ENCODE measurements around the gene SGCB.
"Not testable (repeated sequence)": the region's sequence is repeated elsewhere in the genome, so short reads cannot be mapped to it uniquely, and the experiment has no call there.

SGCB gene

GRCh38 chr4:52038103-52038912, at the start of gene SGCB:
Gene SGCB (minus strand): TSS chr4:52038299. CDS start chr4:52038259, 40 bp downstream.
- DNase-seq = peak; percentile 28

GRCh38 chr4:52086425-52086824, 48.3 kb upstream of the SGCB start:
- not testable (repeated sequence) for DNase-seq

GRCh38 chr4:52081216-52081615, 43.1 kb upstream of the SGCB start:
- DNase-seq = no peak

- DNase-seq = no peak
Observed at GRCh38 chr4:52079659-52080058, 41.6 kb upstream of the SGCB start.

- DNase-seq = no peak
Observed at GRCh38 chr4:52076731-52077130, 38.6 kb upstream of the SGCB start.

DNA sequence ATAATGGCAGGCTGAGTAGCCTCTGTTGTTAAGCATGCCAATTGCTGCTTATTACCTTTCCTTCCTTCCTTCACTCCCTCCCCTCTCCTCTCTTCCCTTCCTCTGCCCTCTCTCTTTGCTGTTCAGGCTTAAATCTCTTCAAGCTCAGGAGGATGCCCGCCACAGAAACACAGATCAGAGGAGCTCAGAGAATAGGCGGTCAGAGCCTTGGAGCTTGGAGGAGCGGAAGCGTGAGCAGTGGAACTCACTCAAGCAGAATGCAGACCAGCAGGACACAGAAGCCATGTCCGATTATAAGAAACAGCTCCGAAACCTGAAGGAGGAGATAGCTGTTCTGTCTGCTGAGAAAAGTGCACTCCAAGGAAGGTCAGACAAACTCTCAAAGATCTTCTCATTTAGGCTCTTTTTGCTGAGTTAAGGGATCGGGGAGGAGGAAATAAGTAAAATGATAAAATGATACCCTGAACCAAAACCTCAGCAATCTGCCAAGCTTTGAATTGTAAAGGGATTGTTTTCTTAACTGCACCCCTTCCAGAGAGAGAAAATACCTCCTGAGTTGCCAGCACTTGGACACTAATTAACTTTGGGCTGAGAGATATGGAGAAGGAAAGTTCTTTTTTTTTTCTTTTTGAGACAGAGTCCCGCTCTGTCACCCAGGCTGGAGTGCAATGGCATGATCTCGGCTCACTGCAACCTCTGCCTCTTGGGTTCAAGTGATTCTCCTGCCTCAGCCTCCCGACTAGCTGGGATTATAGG, 33.9 kb upstream of the SGCB start:
- DNase-seq = no peak

DNA sequence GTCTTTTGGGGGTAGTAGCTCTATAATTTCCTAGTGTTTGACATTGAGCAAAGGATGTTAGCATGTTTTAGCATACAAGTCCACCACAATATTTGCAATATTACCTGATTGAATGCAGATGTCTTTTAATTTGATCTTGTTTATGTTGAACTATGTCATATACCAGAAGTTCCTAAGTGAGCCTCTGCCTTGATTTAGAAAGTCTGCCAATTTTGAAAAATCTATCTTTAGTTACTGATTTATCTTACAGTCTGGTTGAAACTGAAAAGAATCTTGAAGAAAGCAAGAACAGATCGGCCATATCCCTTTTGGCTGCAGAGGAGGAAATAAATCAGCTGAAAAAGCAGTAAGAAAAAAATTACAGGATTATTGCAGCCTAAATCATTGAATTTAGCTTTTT, 31.5 kb upstream of the SGCB start:
- DNase-seq = no peak

DNA sequence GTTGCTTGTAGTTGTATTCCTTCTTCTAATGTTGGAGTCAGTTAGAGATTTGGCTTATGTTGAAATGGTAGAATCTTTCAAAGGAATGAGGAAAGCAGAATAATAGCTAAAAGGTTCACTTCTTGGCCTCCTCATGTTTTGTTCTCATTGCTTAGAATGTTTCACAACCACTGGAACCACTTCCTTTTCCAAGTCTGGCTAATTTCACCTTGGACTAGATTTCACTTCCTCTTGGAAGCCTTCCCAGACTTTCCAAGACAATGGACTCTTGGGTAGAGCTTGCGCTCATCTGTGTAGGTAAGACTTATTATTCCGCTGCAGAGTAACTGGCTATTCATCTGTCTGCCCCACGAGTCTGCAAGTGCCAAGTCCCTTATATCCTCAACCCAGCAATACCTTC, 21.3 kb upstream of the SGCB start:
- DNase-seq = no peak

- DNase-seq = no peak
Observed at GRCh38 chr4:52058275-52058674, 20.2 kb upstream of the SGCB start.

DNA sequence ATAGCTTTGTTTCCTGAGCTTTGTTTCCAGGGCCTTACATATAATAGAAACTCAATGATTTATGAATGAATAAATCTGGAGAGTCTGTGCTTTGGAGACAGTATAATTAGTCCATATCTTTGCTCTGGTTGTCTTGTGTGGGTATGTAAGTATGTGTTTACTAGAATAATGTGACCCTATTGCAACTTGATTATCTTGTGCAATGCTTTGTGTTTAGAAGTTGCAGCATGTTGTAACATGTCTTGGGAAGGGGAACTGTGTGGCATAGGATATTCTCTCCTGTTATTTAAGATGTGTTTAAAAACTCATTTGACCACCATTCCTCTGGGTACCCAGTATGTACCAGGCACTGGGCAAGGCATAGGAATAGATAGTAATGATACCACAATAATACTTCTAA, 19.1 kb upstream of the SGCB start:
- DNase-seq = no peak

- DNase-seq = no peak
Observed at GRCh38 chr4:52054254-52054653, 16.2 kb upstream of the SGCB start.

DNA sequence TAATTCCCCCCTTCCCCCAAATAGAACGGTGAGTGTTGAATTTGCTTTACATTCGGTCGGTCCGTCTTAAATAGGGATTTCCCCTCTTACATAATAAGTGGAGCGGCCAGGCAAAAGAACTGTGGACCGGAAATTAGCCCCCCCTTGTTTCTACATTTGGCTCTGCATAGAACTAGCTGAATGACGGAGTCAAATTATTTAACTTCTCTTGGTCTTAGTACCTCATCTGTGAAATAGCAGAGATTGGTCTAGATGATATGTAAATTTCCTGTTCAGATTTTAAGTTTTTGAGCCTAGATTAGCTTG, 14.3 kb upstream of the SGCB start:
- DNase-seq = no peak

DNA sequence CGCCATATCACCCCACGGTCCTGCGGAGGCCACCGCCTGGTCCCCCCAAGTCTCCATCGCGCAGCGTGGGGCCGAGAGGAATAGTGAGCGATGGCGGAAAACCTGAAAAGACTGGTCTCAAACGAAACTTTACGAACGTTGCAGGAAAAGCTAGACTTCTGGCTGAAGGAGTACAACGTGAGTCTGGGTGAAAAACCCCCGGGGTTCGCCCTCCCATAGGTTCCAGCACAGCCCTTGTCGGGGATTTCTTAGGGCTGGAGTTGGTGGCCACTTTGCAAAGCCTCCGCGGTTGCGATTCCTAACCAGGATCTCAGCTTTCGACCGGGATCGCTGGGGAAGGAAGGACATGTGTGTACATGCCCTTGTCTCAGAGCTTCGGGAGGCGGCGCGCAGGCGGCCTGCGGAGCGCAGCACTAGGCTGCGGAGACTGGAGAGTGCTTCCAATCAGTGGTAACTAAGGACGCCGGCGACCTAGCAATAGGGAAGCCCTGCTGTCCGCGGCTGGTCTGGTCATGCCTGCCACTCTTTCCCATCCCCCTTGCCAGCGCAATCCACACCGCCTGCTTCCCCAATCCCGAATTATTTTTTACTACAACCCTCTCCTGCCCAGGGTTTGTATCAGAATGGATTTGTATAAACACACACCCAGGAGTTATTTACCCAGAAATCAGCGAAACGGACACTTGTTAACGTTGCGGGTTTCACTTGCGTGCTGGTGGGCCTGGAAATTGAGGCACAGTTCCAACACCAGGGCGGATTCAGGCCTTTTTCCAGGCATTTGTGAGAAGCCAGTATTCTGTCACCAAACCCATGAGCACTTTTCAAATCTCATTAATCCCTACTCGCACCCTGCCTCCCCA, 13.7 kb upstream of the SGCB start:
- DNase-seq = no peak

- no peak for DNase-seq
Observed at GRCh38 chr4:52051213-52051614, 13.1 kb upstream of the SGCB start, which contains the start of gene SPATA18. Gene SPATA18 (plus strand): TSS chr4:52051304. CDS start chr4:52051705, 401 bp downstream.

DNA sequence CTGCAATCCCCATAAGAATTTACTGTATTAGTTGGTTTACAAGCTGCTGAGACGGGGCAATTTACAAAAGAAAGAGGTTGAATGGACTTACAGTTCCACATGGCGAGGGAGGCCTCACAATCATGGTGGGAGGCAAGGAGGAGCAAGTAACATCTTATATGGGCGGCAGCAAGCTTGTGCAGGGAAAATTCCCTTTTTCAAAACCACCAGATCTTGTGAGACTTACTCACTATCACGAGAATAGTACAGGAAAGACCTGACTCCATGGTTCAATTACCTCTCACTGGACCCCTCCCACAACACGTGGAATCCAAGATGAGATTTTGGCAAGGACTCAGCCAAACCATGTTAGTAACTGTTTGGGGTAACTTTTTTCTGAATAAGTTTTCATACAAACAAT, 11.2 kb upstream of the SGCB start:
- DNase-seq = no peak

DNA sequence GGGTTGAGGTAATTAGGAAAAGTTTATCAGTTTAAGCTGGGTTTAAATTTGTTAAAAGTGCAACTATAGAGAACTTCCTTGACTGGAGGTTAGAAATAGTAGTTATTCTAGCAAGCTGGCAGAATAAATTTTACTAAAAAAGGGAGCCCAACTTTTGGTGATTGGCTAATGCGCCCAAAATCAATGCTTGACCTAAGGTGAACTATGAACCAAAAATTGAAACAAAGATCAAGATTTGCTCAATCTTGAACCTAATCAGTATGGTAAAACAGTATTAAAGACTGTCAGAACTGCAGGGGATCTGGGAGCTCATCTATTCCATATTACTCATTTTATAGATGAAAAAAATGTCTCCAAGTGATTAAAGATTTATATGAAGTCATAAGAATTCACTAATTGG, 6.9 kb upstream of the SGCB start:
- no peak for DNase-seq

DNA sequence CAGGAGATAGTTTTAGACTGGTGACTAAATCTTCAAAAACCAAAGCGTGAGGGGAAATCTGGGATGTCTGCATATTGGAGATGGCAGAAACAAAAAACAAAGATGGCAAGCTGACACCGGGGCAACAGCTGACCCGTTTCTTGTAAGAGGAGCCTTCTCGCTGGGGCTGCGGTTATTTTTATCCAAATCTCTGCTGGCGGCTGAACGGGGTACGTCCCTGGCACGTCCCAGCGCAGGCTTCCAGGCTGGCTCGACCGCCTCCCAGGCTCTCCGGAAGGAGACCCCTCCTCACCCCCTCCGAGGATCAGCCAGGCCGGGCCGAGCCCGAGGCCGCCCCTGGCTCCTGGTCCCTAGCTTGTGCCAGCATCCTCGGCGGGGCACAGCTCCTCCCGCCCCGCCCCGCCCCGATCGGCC, 403 bp downstream of the SGCB start:
- DNase-seq = no peak

GRCh38 chr4:52036886-52037530, 1.1 kb downstream of the SGCB start:
- DNase-seq = no peak

DNA sequence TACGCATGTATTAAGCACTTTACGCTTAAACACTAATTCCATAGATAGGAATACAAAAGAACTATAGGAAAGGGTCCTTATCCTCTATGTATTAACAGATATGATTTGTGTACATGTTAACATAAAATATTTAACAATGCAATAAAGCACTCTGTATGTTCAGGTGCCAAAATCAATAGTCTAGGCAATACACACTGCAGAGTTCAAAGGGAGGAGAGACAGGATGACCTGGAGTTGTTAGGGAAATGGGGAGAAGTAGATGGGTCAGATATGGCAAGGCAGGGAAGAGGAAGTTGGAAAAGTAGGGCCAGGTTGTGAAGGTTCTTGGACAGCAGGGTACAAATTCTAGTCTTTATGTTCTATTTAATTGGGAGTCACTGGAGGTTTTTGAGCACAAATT, 2.9 kb downstream of the SGCB start:
- DNase-seq = no peak

- DNase-seq = no peak
Observed at GRCh38 chr4:52032005-52032404, 6.1 kb downstream of the SGCB start.

- no peak for DNase-seq
Observed at GRCh38 chr4:52028970-52029369, 9.1 kb downstream of the SGCB start.

GRCh38 chr4:52019936-52020657, 18.0 kb downstream of the SGCB start, which contains the start of gene LRRC66:
Gene LRRC66 (minus strand): TSS chr4:52020363. CDS start chr4:52017613, 2,750 bp downstream.
- no peak for DNase-seq
